ENCODE measurements around the gene SPATA4. TPM values are rescaled to one million over a fixed set of nuclear protein-coding genes. Genes with fewer than 3 reads are reported as not detected.

The SPATA4 gene
- total and polyA plus RNA-seq, 2 of the 13 experiments (the other 11 are each of a cell fraction or from before 2014, with no cell fraction given), result not detected

DNA sequence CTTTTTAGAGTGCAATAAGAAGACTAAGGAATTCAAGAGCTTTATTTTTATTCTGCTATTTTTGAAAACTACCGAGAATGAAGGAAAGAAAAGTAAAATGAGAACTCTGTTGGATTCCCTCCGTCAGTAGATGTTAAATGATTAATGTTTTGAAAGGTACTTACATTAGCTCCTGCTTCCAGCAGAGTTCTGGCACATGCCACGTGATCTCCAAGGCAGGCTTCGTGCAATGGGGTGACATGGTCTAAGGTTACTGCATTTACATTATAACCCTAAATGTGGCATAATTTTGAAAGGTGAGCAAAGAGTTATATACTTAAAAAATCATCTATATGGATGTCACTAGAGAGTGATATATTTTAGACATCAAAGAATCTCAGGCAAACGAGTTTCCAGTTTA is 26.8 kb upstream of the SPATA4 start:
- Histone ChIP-seq H3K36me3 (replicated peaks in 1 of 2; ENCODE audit: control insufficient read depth in 1 of 2, insufficient read depth in 2 of 2, low read length in 2 of 2) (no peaks in the 10 kb centered on the region), H3K79me2 (ENCODE audit: insufficient read depth, low read length) (no peaks in the 10 kb centered on the region), H3K4me1 (ENCODE audit: insufficient read depth, low read length) (no peaks in the 10 kb centered on the region), H3K27ac (ENCODE audit: extremely low read length, insufficient read depth, low read length) (no peak overlapping the region), H3K9me3 (ENCODE audit: low read length) (no peaks in the 10 kb centered on the region), H3K4me2 (ENCODE audit: low read depth, low read length) (no peak overlapping the region), H3K4me3 (replicated peaks in 1 of 3; ENCODE audit: insufficient read depth in 1 of 3, low read depth in 2 of 3, low read length in 3 of 3) (no peak overlapping the region), H3K27me3 (ENCODE audit: control insufficient read depth in 1 of 2, insufficient read depth in 2 of 2, low read length in 2 of 2) (no peaks in the 10 kb centered on the region), H4K20me1 (ENCODE audit: insufficient read depth, low read length) (no peaks in the 10 kb centered on the region), H3K9ac (ENCODE audit: insufficient read depth, low read depth, low read length) (no peak overlapping the region), H2AFZ (ENCODE audit: low read length) (no peak overlapping the region)
- FAIRE-seq (no peak), ATAC-seq (no peak), DNase-seq (ENCODE audit: low spot score) (no peak)
- BruUV-seq (replicated peaks), result no TSS peak
- TF ChIP-seq TARDBP (CRISPR knock-in tag; IDR thresholded peaks at IDR 0.05) (no peak), ZBTB3 (CRISPR knock-in tag; IDR thresholded peaks at IDR 0.05; ENCODE audit: borderline replicate concordance, low read depth) (no peak), ZNF674 (CRISPR knock-in tag; IDR thresholded peaks at IDR 0.05; ENCODE audit: low read depth) (no peak), KLF16 (CRISPR knock-in tag; IDR thresholded peaks at IDR 0.05) (no peak), ZFP36 (IDR thresholded peaks at IDR 0.05; ENCODE audit: borderline replicate concordance, low read depth, low read length, partially characterized antibody) (no peak), KLF15 (CRISPR knock-in tag; IDR thresholded peaks at IDR 0.05; ENCODE audit: borderline replicate concordance) (no peak), ZNF431 (CRISPR knock-in tag; IDR thresholded peaks at IDR 0.05; ENCODE audit: borderline replicate concordance, low read depth) (no peak), NCOA5 (CRISPR knock-in tag; IDR thresholded peaks at IDR 0.05) (no peak), HDAC1 (CRISPR knock-in tag; IDR thresholded peaks at IDR 0.05) (no peak), ARNTL (CRISPR knock-in tag; IDR thresholded peaks at IDR 0.05) (no peak), ZNF282 (IDR thresholded peaks at IDR 0.05; ENCODE audit: partially characterized antibody) (no peak)
- TF ChIP-seq, protein P1, sequence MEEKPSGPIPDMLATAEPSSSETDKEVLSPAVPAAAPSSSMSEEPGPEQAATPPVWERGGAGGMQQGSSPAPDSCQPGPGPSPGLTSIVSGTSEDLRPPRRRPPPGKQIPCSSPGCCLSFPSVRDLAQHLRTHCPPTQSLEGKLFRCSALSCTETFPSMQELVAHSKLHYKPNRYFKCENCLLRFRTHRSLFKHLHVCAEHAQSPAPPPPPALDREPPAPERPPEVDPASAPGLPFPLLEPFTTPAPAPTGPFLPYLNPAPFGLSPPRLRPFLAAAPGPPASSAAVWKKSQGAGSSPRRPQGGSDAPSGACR (CRISPR knock-in tag; IDR thresholded peaks at IDR 0.05), result no peak
- TF ChIP-seq, protein P2, sequence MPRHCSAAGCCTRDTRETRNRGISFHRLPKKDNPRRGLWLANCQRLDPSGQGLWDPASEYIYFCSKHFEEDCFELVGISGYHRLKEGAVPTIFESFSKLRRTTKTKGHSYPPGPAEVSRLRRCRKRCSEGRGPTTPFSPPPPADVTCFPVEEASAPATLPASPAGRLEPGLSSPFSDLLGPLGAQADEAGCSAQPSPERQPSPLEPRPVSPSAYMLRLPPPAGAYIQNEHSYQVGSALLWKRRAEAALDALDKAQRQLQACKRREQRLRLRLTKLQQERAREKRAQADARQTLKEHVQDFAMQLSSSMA (CRISPR knock-in tag; IDR thresholded peaks at IDR 0.05), result no peak
- ChIA-PET POLR2A (no interaction called here), CTCF (ENCODE audit: low intra/inter-chr PET ratio, low total read pairs) (no interaction called here)
- 2% methylated on average over 5 of the region's 5 CpGs for WGBS (ENCODE audit: low lambda C conversion rate)
- in situ Hi-C loops (cut with HindIII; ENCODE audit: extremely low pct_ligation_motif_present, low pct_unique_long_range_greater_than_20kb) (no loop called here), intact Hi-C loops (cut with micrococcal nuclease; ENCODE audit: unreplicated experiment) (no loop called here)
